ENCODE results near the gene CFL2.

DNA sequence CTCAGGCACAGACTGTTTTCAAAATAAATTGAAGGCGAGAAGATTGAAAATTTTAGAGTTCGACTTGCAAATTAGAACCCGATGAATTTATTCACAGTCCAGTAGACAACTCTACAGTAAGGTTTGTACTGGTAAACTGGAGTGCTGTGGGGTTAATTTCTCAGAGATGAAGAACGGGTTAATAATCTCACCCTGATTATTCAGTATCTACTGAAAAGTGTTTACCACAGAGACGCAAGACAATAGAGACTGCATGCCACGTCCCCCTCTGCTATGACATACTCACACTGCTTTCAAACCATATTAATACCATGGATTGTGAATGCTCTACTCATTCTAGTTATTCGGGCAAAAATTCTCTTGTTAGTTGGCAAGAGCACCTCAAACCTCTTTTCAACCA, 36.1 kb downstream of the CFL2 start:
- TF ChIP-seq, protein P1, sequence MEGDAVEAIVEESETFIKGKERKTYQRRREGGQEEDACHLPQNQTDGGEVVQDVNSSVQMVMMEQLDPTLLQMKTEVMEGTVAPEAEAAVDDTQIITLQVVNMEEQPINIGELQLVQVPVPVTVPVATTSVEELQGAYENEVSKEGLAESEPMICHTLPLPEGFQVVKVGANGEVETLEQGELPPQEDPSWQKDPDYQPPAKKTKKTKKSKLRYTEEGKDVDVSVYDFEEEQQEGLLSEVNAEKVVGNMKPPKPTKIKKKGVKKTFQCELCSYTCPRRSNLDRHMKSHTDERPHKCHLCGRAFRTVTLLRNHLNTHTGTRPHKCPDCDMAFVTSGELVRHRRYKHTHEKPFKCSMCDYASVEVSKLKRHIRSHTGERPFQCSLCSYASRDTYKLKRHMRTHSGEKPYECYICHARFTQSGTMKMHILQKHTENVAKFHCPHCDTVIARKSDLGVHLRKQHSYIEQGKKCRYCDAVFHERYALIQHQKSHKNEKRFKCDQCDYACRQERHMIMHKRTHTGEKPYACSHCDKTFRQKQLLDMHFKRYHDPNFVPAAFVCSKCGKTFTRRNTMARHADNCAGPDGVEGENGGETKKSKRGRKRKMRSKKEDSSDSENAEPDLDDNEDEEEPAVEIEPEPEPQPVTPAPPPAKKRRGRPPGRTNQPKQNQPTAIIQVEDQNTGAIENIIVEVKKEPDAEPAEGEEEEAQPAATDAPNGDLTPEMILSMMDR (IDR thresholded peaks at IDR 0.05): no peak
- TF ChIP-seq EP300 (IDR thresholded peaks at IDR 0.05): no peak
- no peak for TF ChIP-seq POLR2A (IDR thresholded peaks at IDR 0.05)

All from upper lobe of left lung (tissue), 4 donors.